Activated CD4-positive, CD25-positive, alpha-beta regulatory T cell treated with anti-CD3 and anti-CD28 coated beads, Interleukin-2, amount 50 U/mL, for 24 hours (primary cell): Measurements from ENCODE around the gene LENEP.

Experiments used
- ATAC-seq, 2 donors: fragments of 150-1000 bp; cut with Tn5 transposase; one replicate each; pipeline ENCODE4 v1.10.0; 2021; ENCODE audit warnings: mild to moderate bottlenecking in 1 of 2, moderate library complexity in 1 of 2

LENEP gene

GRCh38 chr1:154999571-155000410, 6.4 kb downstream of the LENEP start:
- no peak for ATAC-seq

- no peak for ATAC-seq
Measured at GRCh38 chr1:155000411-155000725, 7.0 kb downstream of the LENEP start.

- ATAC-seq, result peak; percentile 48 to 51
Measured at GRCh38 chr1:155000726-155001424, 7.5 kb downstream of the LENEP start.

GRCh38 chr1:155001425-155001674, 8.0 kb downstream of the LENEP start:
- no peak for ATAC-seq

GRCh38 chr1:155001675-155002463, 8.5 kb downstream of the LENEP start:
- peak; percentile 78 to 81 for ATAC-seq

- peak in 1 of 2 donors; percentile 1 for ATAC-seq
Measured at GRCh38 chr1:155002464-155003226, 9.3 kb downstream of the LENEP start, which contains the start of gene ZBTB7B. Gene ZBTB7B (plus strand): TSS chr1:155002802. CDS start chr1:155014661, 11,859 bp downstream.

GRCh38 chr1:155003227-155003765, 9.9 kb downstream of the LENEP start:
- no peak for ATAC-seq

GRCh38 chr1:155003766-155004351, 10.5 kb downstream of the LENEP start:
- no peak for ATAC-seq

- no peak for ATAC-seq
Measured at GRCh38 chr1:155004352-155005075, 11.1 kb downstream of the LENEP start.

- ATAC-seq, result no peak
Measured at GRCh38 chr1:155005076-155006011, 12.0 kb downstream of the LENEP start.

- ATAC-seq, result peak; percentile 23 to 26
Measured at GRCh38 chr1:155006601-155007101, 13.3 kb downstream of the LENEP start.

- ATAC-seq, result no peak
Measured at GRCh38 chr1:155007251-155007828, 14.0 kb downstream of the LENEP start.

GRCh38 chr1:155008015-155008941, 14.9 kb downstream of the LENEP start:
- ATAC-seq, result peak; percentile 10 to 28

GRCh38 chr1:155009221-155009711, 15.9 kb downstream of the LENEP start:
- no peak for ATAC-seq

GRCh38 chr1:155009742-155010141, 16.4 kb downstream of the LENEP start:
- no peak for ATAC-seq

GRCh38 chr1:155010211-155010918, 17.0 kb downstream of the LENEP start:
- ATAC-seq, result no peak

GRCh38 chr1:155011004-155011416, 17.6 kb downstream of the LENEP start:
- no peak for ATAC-seq
